PC-9 (cell line): ENCODE results near the gene CLEC18A.

Source experiments
- EZH2 ChIP-seq: fragments of 200-600 bp; sonication (generic); IDR thresholded peaks from 2 replicates; pipeline ENCODE4 v1.8.0; 2017; ENCODE audit warnings: antibody characterized with exemption, low read depth
- TF ChIP-seq, protein P1 (sequence below): fragments of 200-600 bp; sonication (generic); conservative IDR thresholded peaks from 2 replicates; pipeline ENCODE4 v1.6.1; 2017; ENCODE audit warnings: mixed run types, antibody characterized with exemption, mild to moderate bottlenecking, moderate library complexity

- TF ChIP-seq, protein P1, sequence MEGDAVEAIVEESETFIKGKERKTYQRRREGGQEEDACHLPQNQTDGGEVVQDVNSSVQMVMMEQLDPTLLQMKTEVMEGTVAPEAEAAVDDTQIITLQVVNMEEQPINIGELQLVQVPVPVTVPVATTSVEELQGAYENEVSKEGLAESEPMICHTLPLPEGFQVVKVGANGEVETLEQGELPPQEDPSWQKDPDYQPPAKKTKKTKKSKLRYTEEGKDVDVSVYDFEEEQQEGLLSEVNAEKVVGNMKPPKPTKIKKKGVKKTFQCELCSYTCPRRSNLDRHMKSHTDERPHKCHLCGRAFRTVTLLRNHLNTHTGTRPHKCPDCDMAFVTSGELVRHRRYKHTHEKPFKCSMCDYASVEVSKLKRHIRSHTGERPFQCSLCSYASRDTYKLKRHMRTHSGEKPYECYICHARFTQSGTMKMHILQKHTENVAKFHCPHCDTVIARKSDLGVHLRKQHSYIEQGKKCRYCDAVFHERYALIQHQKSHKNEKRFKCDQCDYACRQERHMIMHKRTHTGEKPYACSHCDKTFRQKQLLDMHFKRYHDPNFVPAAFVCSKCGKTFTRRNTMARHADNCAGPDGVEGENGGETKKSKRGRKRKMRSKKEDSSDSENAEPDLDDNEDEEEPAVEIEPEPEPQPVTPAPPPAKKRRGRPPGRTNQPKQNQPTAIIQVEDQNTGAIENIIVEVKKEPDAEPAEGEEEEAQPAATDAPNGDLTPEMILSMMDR, result peak; percentile 90
- TF ChIP-seq EZH2, result no peak
Measured at GRCh38 chr16:69930117-69930776, 20.9 kb upstream of the CLEC18A start.
